ENCODE measurements around the gene SCP2.
"Not testable (repeated sequence)": the region's sequence is repeated elsewhere in the genome, so short reads cannot be mapped to it uniquely, and the experiment has no call there.

The SCP2 gene

DNA sequence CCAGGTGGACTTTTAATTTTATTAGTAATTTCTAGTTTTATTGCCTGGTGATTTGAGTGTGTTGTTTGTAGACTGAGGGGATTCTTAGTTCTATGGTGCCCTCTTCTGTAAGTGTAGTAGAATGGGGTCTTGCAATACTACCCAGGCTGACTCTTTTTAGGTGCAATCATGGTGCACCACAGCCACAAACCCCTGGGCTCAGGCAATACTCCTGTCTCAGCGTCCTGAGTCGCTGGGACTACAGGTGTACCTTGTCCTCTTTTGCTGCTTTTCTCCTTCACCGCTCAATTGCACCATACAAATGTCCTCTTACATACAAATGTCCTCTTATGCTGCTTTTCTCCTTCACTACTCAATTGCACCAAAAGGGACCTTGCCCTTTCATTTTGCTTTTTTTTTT, 43.1 kb downstream of the SCP2 start:
- H3K27ac ChIP-seq, result no peak overlapping the region
- TF ChIP-seq, protein P1, sequence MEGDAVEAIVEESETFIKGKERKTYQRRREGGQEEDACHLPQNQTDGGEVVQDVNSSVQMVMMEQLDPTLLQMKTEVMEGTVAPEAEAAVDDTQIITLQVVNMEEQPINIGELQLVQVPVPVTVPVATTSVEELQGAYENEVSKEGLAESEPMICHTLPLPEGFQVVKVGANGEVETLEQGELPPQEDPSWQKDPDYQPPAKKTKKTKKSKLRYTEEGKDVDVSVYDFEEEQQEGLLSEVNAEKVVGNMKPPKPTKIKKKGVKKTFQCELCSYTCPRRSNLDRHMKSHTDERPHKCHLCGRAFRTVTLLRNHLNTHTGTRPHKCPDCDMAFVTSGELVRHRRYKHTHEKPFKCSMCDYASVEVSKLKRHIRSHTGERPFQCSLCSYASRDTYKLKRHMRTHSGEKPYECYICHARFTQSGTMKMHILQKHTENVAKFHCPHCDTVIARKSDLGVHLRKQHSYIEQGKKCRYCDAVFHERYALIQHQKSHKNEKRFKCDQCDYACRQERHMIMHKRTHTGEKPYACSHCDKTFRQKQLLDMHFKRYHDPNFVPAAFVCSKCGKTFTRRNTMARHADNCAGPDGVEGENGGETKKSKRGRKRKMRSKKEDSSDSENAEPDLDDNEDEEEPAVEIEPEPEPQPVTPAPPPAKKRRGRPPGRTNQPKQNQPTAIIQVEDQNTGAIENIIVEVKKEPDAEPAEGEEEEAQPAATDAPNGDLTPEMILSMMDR (IDR thresholded peaks at IDR 0.05), result no peak
- no peak for TF ChIP-seq ZFX (IDR thresholded peaks at IDR 0.05; ENCODE audit: borderline replicate concordance)

DNA sequence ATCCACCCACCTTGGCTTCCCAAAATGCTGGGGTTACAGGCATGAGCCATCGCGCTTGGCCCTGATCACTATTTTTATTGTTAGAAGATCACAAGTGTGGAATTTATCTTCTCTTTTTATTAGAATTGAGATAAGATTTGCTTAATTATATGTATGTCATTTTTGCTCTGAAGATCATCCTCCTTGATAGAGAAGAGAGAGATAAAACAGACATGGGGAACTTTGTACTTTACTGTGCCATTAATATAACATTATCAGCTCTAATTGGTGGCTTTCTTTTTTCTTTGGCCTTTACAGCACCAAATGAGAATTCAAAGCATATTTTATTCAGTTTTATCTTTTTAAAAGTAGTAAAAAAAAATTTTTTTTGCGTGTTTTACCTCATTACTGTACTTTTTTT, 46.8 kb downstream of the SCP2 start:
- TF ChIP-seq, protein P1 (IDR thresholded peaks at IDR 0.05), result no peak
- no peak for TF ChIP-seq ZFX (IDR thresholded peaks at IDR 0.05; ENCODE audit: borderline replicate concordance)
- no peak overlapping the region for H3K27ac ChIP-seq

DNA sequence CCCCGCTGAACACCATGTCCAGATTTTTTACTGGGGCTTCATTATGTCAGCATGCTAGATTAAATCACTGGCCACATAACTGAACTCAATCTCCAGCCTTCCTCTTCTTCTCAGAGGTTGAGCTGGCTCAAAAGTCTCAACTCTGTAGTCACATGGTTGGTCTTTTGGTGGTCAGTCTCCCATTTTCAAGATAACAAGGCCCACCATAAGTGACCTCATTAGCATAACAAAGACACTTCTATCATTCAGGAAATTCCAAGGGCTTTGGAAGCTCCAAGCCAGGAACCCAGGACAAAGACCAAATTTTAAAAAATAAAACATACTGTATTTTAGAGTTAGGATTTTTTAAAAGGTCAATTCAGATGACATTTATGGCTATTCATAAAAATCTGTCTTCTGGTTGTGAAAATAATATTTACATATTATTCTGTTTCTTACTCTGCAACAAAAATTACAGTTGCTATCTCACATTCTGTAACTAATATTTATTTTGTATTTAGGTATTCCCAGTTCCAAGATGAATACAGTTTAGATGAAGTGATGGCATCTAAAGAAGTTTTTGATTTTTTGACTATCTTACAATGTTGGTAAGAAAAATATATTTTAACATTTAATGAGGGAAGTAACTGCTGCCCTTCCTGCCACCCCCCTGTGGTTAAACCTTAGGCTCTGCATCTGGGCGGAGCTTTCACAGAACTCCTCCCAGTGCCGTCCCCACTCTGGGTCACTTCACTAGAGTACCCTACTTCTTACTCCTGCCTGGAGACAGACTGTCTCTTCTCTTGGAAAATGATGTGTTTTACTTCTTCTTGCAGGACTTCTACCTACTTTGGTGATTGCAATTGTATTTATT, 49.3 kb downstream of the SCP2 start:
- no peak overlapping the region for H3K27ac ChIP-seq
- TF ChIP-seq ZFX (IDR thresholded peaks at IDR 0.05; ENCODE audit: borderline replicate concordance), result no peak
- TF ChIP-seq, protein P1 (IDR thresholded peaks at IDR 0.05), result no peak

DNA sequence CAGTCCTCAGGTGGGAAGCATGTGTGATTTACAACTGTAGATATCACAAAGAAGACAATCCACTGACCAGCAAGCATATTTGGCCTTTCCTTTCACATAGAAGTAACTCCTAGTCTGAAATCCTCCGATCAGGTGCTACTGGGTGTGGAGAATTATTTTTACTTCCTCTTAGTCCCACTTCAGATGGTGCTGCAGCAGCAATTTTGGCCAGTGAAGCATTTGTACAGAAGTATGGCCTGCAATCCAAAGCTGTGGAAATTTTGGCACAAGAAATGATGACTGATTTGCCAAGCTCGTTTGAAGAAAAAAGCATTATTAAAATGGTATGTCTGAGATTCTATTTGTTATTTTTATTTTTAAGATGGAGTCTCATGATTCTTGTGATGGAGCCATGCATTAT, 51.0 kb downstream of the SCP2 start:
- TF ChIP-seq, protein P1 (IDR thresholded peaks at IDR 0.05), result no peak
- no peak for TF ChIP-seq ZFX (IDR thresholded peaks at IDR 0.05; ENCODE audit: borderline replicate concordance)
- no peak overlapping the region for H3K27ac ChIP-seq

DNA sequence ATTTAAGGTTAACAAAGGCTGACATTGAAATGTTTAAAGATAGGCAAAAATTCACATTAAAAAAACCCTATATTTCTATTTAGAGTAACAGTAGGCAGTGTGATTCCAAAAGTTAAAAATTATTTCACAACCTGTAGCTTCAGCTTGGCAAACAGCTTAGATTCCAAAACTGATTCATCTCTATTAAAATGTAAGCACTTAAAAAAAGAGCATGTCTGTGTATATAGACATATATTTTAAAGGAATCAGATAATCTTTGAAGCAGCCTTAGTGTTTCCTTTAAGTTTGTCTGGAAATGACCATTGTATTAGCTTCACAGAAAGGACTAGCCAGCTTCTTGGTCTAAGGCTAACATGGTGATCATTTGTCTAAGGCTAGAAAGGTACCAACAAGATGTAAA, 65.7 kb downstream of the SCP2 start:
- not testable (repeated sequence) for H3K27ac ChIP-seq

DNA sequence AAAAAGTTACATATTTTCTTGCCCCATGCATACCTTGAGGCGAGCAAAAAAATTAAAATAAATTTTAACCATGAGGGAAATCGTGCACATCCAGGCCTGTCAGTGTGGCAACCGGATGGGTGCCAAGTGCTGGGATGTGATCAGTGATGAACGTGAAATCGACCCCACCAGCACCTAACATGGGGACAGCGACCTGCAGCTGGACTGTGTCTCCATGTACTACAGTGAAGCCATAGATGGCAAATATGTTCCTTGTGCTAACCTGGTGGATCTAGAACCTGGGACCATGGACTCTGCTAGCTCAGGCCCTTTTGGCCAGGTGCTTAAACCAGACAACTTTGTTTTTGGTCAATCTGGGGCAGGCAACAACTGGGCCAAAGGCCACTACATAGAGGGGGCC, 67.6 kb downstream of the SCP2 start:
- H3K27ac ChIP-seq, result no peak overlapping the region
- TF ChIP-seq, protein P1 (IDR thresholded peaks at IDR 0.05), result no peak
- no peak for TF ChIP-seq ZFX (IDR thresholded peaks at IDR 0.05; ENCODE audit: borderline replicate concordance)

DNA sequence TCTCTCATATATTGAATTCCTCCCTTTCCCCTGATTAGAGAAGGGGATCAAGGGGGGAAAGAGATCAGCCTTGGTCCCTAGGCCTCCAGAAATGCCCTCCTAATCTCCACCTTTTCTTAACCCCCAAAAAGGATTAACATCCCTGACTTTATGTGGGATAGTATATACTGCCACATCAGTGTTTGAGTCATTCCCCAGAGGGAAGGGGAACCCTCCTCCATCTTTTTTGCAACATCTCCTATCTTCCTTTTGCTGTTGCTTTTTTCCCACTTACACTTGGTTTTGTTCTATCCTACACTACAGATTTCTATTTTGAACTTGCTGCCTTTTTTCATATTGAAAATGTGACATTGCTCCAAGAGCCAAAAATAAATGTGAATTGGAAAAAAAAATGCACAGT, 69.6 kb downstream of the SCP2 start:
- no peak overlapping the region for H3K27ac ChIP-seq
- TF ChIP-seq, protein P1 (IDR thresholded peaks at IDR 0.05), result no peak

DNA sequence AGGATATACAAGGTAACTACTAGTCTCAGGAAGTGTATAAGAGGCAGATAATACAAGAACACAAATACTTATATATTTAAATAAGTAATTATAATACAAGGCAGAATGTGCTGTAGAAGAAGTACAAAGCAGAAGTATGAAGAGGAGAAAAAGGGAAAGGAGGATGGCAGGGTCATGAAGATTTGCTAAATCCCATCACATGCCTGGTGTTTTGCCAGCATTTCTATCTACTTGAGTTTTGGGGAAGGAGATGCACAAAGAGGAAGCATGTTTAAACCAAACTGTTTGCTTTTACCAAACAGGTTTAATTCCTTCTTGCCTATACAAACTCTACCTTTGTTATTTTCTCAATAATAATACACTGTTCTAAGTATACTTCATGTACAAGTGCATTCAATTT, 74.1 kb downstream of the SCP2 start:
- no peak for TF ChIP-seq ZFX (IDR thresholded peaks at IDR 0.05; ENCODE audit: borderline replicate concordance)
- TF ChIP-seq, protein P1 (IDR thresholded peaks at IDR 0.05), result no peak
- H3K27ac ChIP-seq, result no peak overlapping the region

DNA sequence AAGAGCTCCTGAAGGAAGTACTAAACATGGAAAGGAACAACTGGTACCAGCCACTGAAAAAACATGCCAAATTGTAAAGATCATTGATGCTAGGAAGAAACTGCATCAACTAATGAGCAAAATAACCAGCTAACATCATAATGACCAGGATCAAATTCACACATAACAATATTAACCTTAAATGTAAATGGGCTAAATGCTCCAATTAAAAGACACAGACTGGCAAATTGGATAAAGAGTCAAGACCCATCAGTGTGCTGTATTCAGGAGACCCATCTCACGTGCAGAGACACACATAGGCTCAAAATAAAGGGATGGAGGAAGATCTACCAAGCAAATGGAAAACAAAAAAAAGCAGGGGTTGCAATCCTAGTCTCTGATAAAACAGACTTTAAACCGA, 79.5 kb downstream of the SCP2 start:
- H3K27ac ChIP-seq, result not testable (repeated sequence)

DNA sequence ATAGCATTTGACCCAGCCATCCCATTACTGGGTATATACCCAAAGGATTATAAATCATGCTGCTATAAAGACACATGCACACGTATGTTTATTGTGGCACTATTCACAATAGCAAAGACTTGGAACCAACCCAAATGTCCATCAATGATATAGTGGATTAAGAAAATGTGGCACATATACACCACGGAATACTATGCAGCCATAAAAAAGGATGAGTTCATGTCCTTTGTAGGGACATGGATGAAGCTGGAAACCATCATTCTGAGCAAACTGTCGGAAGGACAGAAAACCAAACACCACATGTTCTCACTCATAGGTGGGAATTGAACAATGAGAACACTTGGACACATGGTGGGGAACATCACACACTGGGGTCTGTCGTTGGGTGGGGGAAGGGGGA, 83.2 kb downstream of the SCP2 start:
- not testable (repeated sequence) for H3K27ac ChIP-seq

Measured in 22Rv1 (cell line).